IMR-90 (cell line): Measurements from ENCODE around the gene NBEA. TPM values are rescaled to one million over a fixed set of nuclear protein-coding genes. Genes with fewer than 3 reads are reported as not detected.

Source experiments
- ATAC-seq: fragments of 200-7000 bp; cut with Tn5 transposase; 2 replicates; pipeline ENCODE4 v1.9.1; 2020; ENCODE audit warnings: low read depth, mild to moderate bottlenecking, moderate library complexity
- BruUV-seq: library from RNA; stranded (reverse); fragments of 400-500 nt; replicated peaks from 2 replicates; lab custom pipeline; 2021; lab: Mats Ljungman, UMichigan
- CTCF ChIA-PET: fragments of 300-600 bp; formaldehyde crosslinking; extraction: SDS; loops from one replicate; lab custom pipeline; 2021; ENCODE audit warnings: antibody characterized with exemption; lab: Yijun Ruan, JAX
- POLR2A ChIA-PET: fragments of 300-600 bp; sonication (Branson Sonifier 250); formaldehyde crosslinking; loops from one replicate; lab custom pipeline; 2022; ENCODE audit warnings: antibody characterized with exemption; ENCODE audit not compliant: unreplicated experiment; lab: Charles Lee
- DNase-seq: peaks from one replicate; pipeline ENCODE4 v3.0.0; 2013
- H2AFZ ChIP-seq: replicated peaks from 2 replicates; pipeline ENCODE3; 2013; ENCODE audit warnings: low read length, mild to moderate bottlenecking; ENCODE audit not compliant: poor library complexity
- H2AK5ac ChIP-seq: 2 replicates; pipeline ENCODE4 v1.6.1; 2013; ENCODE audit warnings: low read depth, low read length, inconsistent platforms
- H2AK9ac ChIP-seq: replicated peaks from 2 replicates; pipeline ENCODE3; 2013; ENCODE audit warnings: mild to moderate bottlenecking, low read depth, low read length, moderate library complexity; ENCODE audit not compliant: poor library complexity
- H2BK120ac ChIP-seq: 2 replicates; pipeline ENCODE4 v1.6.1; 2013; ENCODE audit warnings: low read depth, low read length, inconsistent platforms
- H2BK15ac ChIP-seq: 3 replicates; pipeline ENCODE4 v1.6.1; 2013; ENCODE audit warnings: low read depth, low read length, inconsistent platforms
- H2BK20ac ChIP-seq: 2 replicates; pipeline ENCODE4 v1.6.1; 2013; ENCODE audit warnings: low read depth, mild to moderate bottlenecking, inconsistent platforms, low read length, moderate library complexity
- H2BK5ac ChIP-seq: 2 replicates; pipeline ENCODE4 v1.6.1; 2013; ENCODE audit warnings: mild to moderate bottlenecking, low read depth, low read length, inconsistent platforms; ENCODE audit not compliant: poor library complexity, severe bottlenecking
- H3K14ac ChIP-seq: replicated peaks from 2 replicates; pipeline ENCODE4 v1.6.1; 2013; ENCODE audit warnings: low read depth, low read length, inconsistent platforms
- H3K18ac ChIP-seq: 2 replicates; pipeline ENCODE4 v1.6.1; 2013; ENCODE audit warnings: low read depth, low read length, control low read depth
- H3K23ac ChIP-seq: 2 replicates; pipeline ENCODE4 v1.6.1; 2013; ENCODE audit warnings: low read depth, low read length, inconsistent platforms
- H3K27ac ChIP-seq: 2 replicates; pipeline ENCODE4 v1.5.1; 2013; ENCODE audit warnings: mild to moderate bottlenecking, control low read depth, low read length; ENCODE audit not compliant: insufficient read depth
- H3K27me3 ChIP-seq: 2 replicates; pipeline ENCODE4 v1.6.1; 2013; ENCODE audit warnings: low read length; ENCODE audit not compliant: control insufficient read depth, insufficient read depth
- H3K36me3 ChIP-seq: 2 replicates; pipeline ENCODE4 v1.6.1; 2013; ENCODE audit warnings: low read length, mixed read lengths; ENCODE audit not compliant: control insufficient read depth, insufficient read depth
- H3K4ac ChIP-seq: 2 replicates; pipeline ENCODE4 v1.6.1; 2013; ENCODE audit warnings: low read depth, low read length, inconsistent platforms
- H3K4me1 ChIP-seq: 2 replicates; pipeline ENCODE4 v1.6.1; 2013; ENCODE audit warnings: low read length, mixed read lengths; ENCODE audit not compliant: control insufficient read depth, insufficient read depth
- H3K4me2 ChIP-seq: 2 replicates; pipeline ENCODE4 v1.6.1; 2013; ENCODE audit warnings: low read depth, mild to moderate bottlenecking, control low read depth, low read length, moderate library complexity
- H3K4me3 ChIP-seq: 2 replicates; pipeline ENCODE4 v1.5.1; 2013; ENCODE audit warnings: low read depth, mild to moderate bottlenecking, control low read depth, low read length, moderate library complexity; ENCODE audit not compliant: insufficient read depth
- H3K56ac ChIP-seq: 2 replicates; pipeline ENCODE4 v1.6.1; 2013; ENCODE audit warnings: low read length, inconsistent platforms; ENCODE audit not compliant: insufficient read depth; ENCODE audit errors: extremely low read depth
- H3K79me1 ChIP-seq, 2 experiments: 2 replicates each; pipeline ENCODE4 v1.6.1; 2013; ENCODE audit warnings: low read length in 2 of 2, inconsistent platforms in 1 of 2, low read depth in 1 of 2
- H3K9ac ChIP-seq: 2 replicates; pipeline ENCODE4 v1.6.1; 2013; ENCODE audit warnings: low read depth, low read length, control low read depth
- H3K9me1 ChIP-seq: 2 replicates; pipeline ENCODE4 v1.6.1; 2013; ENCODE audit warnings: low read length, inconsistent platforms; ENCODE audit not compliant: insufficient read depth
- H3K9me3 ChIP-seq: 2 replicates; pipeline ENCODE4 v1.6.1; 2013; ENCODE audit warnings: low read length; ENCODE audit not compliant: control insufficient read depth, insufficient read depth
- H4K20me1 ChIP-seq: 2 replicates; pipeline ENCODE4 v1.6.1; 2013; ENCODE audit warnings: low read length, inconsistent platforms; ENCODE audit not compliant: insufficient read depth
- H4K5ac ChIP-seq: 2 replicates; pipeline ENCODE4 v1.6.1; 2013; ENCODE audit warnings: mild to moderate bottlenecking, low read depth, low read length, control low read depth
- H4K8ac ChIP-seq, 2 experiments: 2 replicates each; pipeline ENCODE4 v1.6.1; 2013; ENCODE audit warnings: low read depth in 2 of 2, low read length in 2 of 2, control low read depth in 1 of 2, inconsistent platforms in 1 of 2
- H4K91ac ChIP-seq: 2 replicates; pipeline ENCODE4 v1.6.1; 2013; ENCODE audit warnings: low read depth, low read length, inconsistent platforms; ENCODE audit not compliant: insufficient read depth
- ELK1 ChIP-seq: fragments of 150-350 bp; IDR thresholded peaks from 2 replicates; pipeline ENCODE4 v1.6.1; 2016; ENCODE audit warnings: low read depth, mild to moderate bottlenecking, low read length, moderate library complexity, borderline replicate concordance
- MAFK ChIP-seq: IDR thresholded peaks from 2 replicates; pipeline ENCODE4 v1.6.1; 2012; ENCODE audit warnings: low read depth, low read length, improper control_type of control experiment
- WGBS, 2 experiments: methylation state at CpG; one replicate each; pipeline versions ENCODE4 v1.1.5 to v1.1.7; 2013; ENCODE audit warnings: missing lambda C conversion rate in 2 of 2; ENCODE audit not compliant: insufficient read length in 1 of 2; ENCODE audit errors: extremely low coverage in 2 of 2; 5-methylcytosine and 5-hydroxymethylcytosine counted together
- dilution Hi-C: fragments of 300-500 bp; cut with HindIII; formaldehyde crosslinking; loops from one replicate; pipeline ENCODE4 v1.14.3; 2018; ENCODE audit warnings: low sequenced_read_pairs; ENCODE audit not compliant: unreplicated experiment
- in situ Hi-C: fragments of 300-500 bp; cut with MboI; formaldehyde crosslinking; loops from 3 replicates; pipeline ENCODE4 v1.14.3; 2019; ENCODE audit warnings: low sequenced_read_pairs, inconsistent platforms, mixed read lengths
- intact Hi-C: fragments of 100-400 bp; cut with micrococcal nuclease; formaldehyde crosslinking; loops from 2 replicates; pipeline ENCODE4 v1.10.0; 2022
- polyA plus RNA-seq, 3 experiments: library from polyadenylated mRNA; depleted of rRNA; stranded (reverse); fragments of >200 nt; gene quantifications; 2 replicates each; pipeline ENCODE4 v1.2.3, GENCODE V29; 2012; ENCODE audit warnings: low replicate concordance in 1 of 3
- total RNA-seq: library from RNA; depleted of rRNA; stranded (reverse); fragments of >200 nt; gene quantifications from 2 replicates; pipeline ENCODE4 v1.2.3, GENCODE V29; 2012

The NBEA gene
- total and polyA plus RNA-seq, 2 of the 4 experiments (the other 2 are of a cell fraction), result 0.82 to 2.2 TPM

- H2AK5ac ChIP-seq, result no peak overlapping the region
- no peak overlapping the region for H2AFZ ChIP-seq
- CTCF ChIA-PET, result no interaction called here
- H4K8ac ChIP-seq, result no peak overlapping the region
- no peak overlapping the region for H3K56ac ChIP-seq
- no peak overlapping the region for H2BK20ac ChIP-seq
- H3K14ac ChIP-seq, result no peak overlapping the region
- H4K20me1 ChIP-seq, result no peaks in the 10 kb centered on the region
- no peak overlapping the region for H3K27ac ChIP-seq
- TF ChIP-seq MAFK (no peak), ELK1 (no peak)
- ATAC-seq (no peak), DNase-seq (no peak)
- no TSS peak for BruUV-seq
- no peak overlapping the region for H2BK5ac ChIP-seq
- no peak overlapping the region for H3K4me3 ChIP-seq
- H3K27me3 ChIP-seq, result no peaks in the 10 kb centered on the region
- H4K91ac ChIP-seq, result no peak overlapping the region
- POLR2A ChIA-PET, result no interaction called here
- H2AK9ac ChIP-seq, result no peak overlapping the region
- no peak overlapping the region for H2BK15ac ChIP-seq
- in situ Hi-C loops, result no loop called here
- no peaks in the 10 kb centered on the region for H3K9me1 ChIP-seq
- no peak overlapping the region for H2BK120ac ChIP-seq
- no CpG with 5 or more reads among the region's 2 CpGs for WGBS, 2 experiments
- no peak overlapping the region for H3K9ac ChIP-seq
- intact Hi-C loops, result no loop called here
- no peaks in the 10 kb centered on the region for H3K4me1 ChIP-seq
- H3K36me3 ChIP-seq, result no peaks in the 10 kb centered on the region
- dilution Hi-C loops, result no loop called here
- no peak overlapping the region for H3K4me2 ChIP-seq
- H3K4ac ChIP-seq, result no peak overlapping the region
- no peaks in the 10 kb centered on the region for H3K79me1 ChIP-seq
- no peak overlapping the region for H3K18ac ChIP-seq
- no peak overlapping the region for H4K5ac ChIP-seq
- no peak overlapping the region for H3K23ac ChIP-seq
- no peaks in the 10 kb centered on the region for H3K9me3 ChIP-seq
Measured at GRCh38 chr13:35190241-35190640, 248.2 kb downstream of the NBEA start.
